Measurements from ENCODE around the gene SYCE3.

Gene SYCE3

DNA sequence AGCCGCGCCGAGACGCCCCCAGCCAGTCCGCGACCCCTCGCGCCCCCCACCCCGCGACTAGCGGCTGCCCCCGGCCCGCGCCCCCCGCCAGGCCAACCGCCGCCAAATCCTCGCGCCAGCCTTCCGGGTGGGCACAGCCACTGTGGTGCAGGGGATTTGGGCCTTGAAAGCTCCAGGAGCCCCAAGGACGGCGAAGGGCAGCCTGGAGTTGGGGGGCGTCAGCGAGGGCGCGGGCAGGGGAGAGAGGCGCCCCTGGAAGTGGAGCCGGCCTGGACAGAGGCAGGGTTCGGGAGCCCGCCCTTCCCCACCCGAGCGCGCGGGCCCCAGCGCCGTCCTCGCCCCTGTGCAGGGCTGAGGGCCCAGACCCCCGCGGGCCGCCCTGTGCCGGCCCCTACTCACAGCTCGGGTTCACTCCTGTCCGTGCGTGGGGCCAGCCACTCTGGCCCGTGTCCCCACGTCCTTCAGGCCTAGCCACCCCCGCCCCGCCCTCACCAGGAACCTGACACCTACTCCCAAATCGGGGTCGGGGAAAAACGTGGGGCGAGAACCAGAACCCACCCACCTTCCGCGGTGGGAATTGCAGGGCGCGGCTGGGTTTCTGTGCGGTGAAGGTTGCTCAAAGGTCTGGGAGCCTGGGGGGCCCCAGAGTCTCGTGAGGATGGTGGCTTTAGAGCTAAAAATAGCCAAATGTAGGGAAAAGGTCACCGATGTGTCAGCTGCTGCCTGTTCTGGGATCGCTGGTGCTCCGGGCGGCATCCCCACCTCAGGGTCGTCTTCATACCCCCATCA lies 15.5 kb upstream of the SYCE3 start, which contains the start of gene CPT1B:
Gene CPT1B (minus strand): TSS at position 441 of the 789 bp plus-strand sequence. CDS start 512 bp downstream, outside the sequence.
- TF ChIP-seq, protein P1, sequence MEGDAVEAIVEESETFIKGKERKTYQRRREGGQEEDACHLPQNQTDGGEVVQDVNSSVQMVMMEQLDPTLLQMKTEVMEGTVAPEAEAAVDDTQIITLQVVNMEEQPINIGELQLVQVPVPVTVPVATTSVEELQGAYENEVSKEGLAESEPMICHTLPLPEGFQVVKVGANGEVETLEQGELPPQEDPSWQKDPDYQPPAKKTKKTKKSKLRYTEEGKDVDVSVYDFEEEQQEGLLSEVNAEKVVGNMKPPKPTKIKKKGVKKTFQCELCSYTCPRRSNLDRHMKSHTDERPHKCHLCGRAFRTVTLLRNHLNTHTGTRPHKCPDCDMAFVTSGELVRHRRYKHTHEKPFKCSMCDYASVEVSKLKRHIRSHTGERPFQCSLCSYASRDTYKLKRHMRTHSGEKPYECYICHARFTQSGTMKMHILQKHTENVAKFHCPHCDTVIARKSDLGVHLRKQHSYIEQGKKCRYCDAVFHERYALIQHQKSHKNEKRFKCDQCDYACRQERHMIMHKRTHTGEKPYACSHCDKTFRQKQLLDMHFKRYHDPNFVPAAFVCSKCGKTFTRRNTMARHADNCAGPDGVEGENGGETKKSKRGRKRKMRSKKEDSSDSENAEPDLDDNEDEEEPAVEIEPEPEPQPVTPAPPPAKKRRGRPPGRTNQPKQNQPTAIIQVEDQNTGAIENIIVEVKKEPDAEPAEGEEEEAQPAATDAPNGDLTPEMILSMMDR (IDR thresholded peaks at IDR 0.05; ENCODE audit: extremely low read depth, missing control alignments), result no peak
- DNase-seq (ENCODE audit: low spot score), result peak; percentile 30

DNA sequence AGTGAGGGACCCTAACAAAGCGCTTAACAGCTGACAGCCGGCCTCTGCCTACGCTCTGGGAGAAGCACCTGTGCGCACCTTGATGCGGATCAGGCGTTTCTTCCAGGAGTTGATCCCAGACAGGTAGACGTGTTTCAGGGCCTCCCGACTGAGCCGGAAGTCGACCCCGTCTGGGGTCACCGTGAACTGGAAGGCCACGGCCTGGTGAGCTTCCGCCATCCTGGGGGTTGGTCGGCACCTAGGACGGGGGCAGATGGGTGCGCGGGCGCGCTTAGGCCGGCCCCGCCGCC lies 14.9 kb upstream of the SYCE3 start:
- TF ChIP-seq, protein P1 (IDR thresholded peaks at IDR 0.05; ENCODE audit: extremely low read depth, missing control alignments), result no peak
- DNase-seq (ENCODE audit: low spot score), result no peak

DNA sequence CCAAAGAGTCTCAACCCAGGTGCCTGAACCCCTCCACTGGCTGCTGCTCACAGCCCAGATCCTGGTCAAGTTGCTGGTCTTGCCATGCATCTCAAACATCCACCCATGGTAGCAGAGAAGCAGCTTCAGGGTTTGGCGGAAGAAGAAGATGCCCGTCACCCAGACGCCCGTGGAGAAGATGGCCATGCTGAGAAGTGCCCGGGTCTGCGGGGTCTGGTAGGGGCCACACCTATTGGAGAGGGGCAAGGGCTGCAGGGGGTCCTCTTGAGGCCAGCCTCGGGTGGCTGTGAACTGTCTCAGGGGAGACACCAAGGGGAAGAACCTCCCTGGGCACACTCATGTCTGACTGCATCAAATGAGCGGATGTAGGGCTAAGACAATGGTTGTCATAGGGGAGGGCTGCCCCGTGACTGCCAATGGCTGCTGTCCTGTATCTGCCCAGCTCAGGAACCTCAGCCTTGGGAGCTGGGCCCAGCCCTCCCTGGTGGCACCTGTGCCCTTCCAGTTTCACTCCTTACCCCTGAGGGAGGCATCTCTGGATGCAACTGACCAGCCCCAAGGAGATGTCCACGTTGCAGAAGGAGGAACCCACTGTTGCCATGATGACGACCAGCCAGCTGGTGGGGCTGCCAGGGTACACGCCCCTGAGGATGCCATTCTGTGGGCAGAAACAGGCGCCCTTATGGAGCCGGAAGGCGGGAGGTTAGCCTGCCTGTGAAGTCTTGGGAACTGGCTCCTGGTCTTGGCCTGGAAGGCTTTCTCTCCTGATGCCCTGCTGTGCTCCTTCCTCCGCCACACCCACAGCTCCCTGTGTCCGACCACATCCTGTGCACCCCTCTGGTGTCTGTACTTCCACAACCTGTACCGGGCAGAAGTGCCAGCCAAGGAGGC lies 14.3 kb upstream of the SYCE3 start:
- DNase-seq (ENCODE audit: low spot score), result no peak
- TF ChIP-seq, protein P1 (IDR thresholded peaks at IDR 0.05; ENCODE audit: extremely low read depth, missing control alignments), result no peak

DNA sequence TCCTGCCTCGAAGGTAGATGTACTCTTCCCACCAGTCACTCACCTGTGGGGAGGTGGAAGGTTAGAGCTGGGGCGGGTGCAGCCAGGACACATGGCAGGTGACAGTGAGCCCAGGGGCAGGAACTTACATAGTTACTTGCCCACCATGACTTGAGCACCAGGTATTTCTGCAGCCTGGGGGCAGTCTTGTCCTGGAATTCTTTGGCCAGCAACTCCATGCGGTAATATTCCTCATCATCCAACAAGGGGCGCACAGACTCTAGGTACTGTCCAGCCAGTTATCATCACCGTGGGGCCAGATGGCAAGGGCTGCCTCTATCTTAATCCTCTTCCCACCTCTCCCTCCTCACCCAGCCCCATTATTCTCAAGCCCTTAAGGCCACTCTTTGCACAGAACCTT lies 13.4 kb upstream of the SYCE3 start:
- TF ChIP-seq, protein P1 (IDR thresholded peaks at IDR 0.05; ENCODE audit: extremely low read depth, missing control alignments), result no peak
- DNase-seq (ENCODE audit: low spot score), result no peak

DNA sequence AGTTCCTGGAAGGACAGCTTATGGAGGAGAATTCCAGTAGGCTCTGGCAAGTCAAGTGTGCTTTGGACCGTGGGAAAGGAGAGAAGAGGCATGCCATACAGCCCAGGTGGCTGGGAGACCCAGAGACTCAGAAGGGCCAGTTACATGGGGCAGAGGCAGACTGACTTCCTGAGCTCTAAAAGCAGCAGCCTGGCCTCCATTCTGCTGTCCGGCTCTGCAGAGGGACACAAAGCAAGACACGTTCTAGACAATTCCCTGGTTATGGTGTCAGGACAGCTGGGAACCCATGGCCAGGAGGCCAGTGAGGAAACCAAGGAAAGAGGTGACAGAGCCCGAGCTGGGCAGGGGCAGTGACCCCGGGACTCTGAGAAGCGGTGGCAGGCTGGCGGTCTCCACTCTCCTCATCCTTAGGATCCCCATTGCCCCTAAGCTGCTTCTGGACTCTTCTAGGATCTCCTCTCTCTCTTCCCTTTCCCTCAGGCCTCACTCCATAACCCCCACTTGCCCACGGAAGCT lies 12.8 kb upstream of the SYCE3 start:
- DNase-seq (ENCODE audit: low spot score), result no peak
- TF ChIP-seq, protein P1 (IDR thresholded peaks at IDR 0.05; ENCODE audit: extremely low read depth, missing control alignments), result no peak

DNA sequence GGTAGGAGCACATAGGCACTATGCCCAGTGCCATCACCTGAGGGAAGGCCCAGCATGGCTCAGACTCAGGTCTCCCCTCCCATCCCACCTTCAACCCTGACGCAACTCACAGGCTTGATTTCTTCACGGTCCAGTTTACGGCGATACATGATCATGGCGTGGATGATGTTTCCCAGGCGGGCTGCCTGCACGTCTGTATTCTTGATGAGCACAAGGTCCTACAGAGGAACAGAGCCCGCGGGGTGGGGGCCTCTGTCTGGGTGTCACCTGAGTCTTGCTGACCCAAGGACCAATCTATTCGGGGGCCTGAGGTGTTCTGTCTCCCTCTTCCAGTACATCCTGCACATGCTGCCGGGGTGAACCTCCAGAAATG lies 11.7 kb upstream of the SYCE3 start:
- TF ChIP-seq, protein P1 (IDR thresholded peaks at IDR 0.05; ENCODE audit: extremely low read depth, missing control alignments), result no peak
- no peak for DNase-seq (ENCODE audit: low spot score)

Measured in GM20000 (cell line).